Activated CD4-positive, alpha-beta memory T cell treated with anti-CD3 and anti-CD28 coated beads, Interleukin-2, amount 10 ng/mL, durations not matched to agents 7 days and 5 days (primary cell): ENCODE data around the gene YWHAG. TPM values are rescaled to one million over a fixed set of nuclear protein-coding genes. Genes with fewer than 3 reads are reported as not detected.
A peak's percentile ranks its signal among the peaks of the same experiment; 100 is the strongest.
"Not testable (repeated sequence)": the region's sequence is repeated elsewhere in the genome, so short reads cannot be mapped to it uniquely, and the experiment has no call there.

Experiments
- CTCF ChIA-PET: fragments of 350-600 bp; sonication (Branson Sonifier 250); formaldehyde crosslinking; loops from one replicate; lab custom pipeline; 2021; ENCODE audit warnings: antibody characterized with exemption, inconsistent platforms; lab: Charles Lee
- POLR2A ChIA-PET: fragments of 350-600 bp; sonication (Branson Sonifier 250); formaldehyde crosslinking; loops from one replicate; lab custom pipeline; 2021; ENCODE audit warnings: antibody characterized with exemption; lab: Charles Lee
- DNase-seq: peaks from one replicate; pipeline ENCODE4 v3.0.0-alpha.2; 2020
- H3K27ac Mint-ChIP-seq: one replicate; pipeline ENCODE4 v1.8.0; 2021; ENCODE audit warnings: mild to moderate bottlenecking, mixed read lengths
- H3K27me3 Mint-ChIP-seq: one replicate; pipeline ENCODE4 v1.8.0; 2021; ENCODE audit warnings: mixed read lengths
- H3K36me3 Mint-ChIP-seq: one replicate; pipeline ENCODE4 v1.8.0; 2021; ENCODE audit warnings: low read depth, mixed read lengths
- H3K4me1 Mint-ChIP-seq: one replicate; pipeline ENCODE4 v1.8.0; 2021; ENCODE audit warnings: mixed read lengths
- H3K4me3 Mint-ChIP-seq: one replicate; pipeline ENCODE4 v1.8.0; 2021; ENCODE audit warnings: mild to moderate bottlenecking, mixed read lengths
- H3K9me3 Mint-ChIP-seq: one replicate; pipeline ENCODE4 v1.8.0; 2021; ENCODE audit warnings: mixed read lengths
- total RNA-seq, 2 experiments: library from RNA; stranded (reverse); gene quantifications; one replicate each; pipeline ENCODE4 v1.2.3, GENCODE V29; 2021

Gene YWHAG
- 10 to 100 TPM; 83.1 to 84.8 TPM for total RNA-seq

DNA sequence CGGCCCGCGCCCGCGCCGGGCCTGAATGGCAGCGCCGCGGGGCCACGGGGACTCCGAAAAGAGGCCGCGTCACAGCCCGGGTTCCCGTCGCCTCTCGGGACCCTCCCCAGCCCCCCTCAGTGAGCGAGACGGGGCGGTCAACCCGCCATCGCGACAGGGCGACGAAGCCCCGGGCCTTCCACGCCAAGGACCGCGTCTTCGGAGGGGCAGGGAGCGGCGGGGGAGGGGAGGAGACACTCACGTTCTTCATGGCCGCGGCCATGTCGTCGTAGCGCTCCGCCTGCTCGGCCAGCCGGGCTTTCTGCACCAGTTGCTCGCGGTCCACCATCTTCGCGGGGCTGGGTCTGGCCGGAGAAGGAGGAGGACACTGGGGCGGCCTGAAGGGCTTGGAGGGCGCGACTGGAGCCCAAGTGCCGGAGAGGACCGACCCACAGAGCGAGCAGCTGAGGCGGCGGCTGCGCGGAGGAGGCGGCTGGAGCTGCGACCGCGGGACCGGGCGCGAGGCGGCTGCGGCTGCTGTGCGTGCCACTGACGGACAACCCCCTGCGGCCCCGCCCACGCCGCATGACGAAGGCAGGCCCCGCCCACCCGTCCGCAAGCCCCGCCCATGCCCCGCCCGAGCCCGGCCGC, at the start of gene YWHAG:
YWHAG (minus strand) TSS at position 511 of the 630 bp plus-strand sequence; CDS start at position 328, 183 bp downstream.
- ChIA-PET CTCF (interaction anchor here (0.9 to 6.0 kb wide), 3 partner anchors 28 to 307 kb away, joined by 4 to 52 read pairs (median 5); no protein-coding TSS in a partner anchor), POLR2A (interaction anchor here (0.6 to 11.4 kb wide), 14 partner anchors 9 to 479 kb away, joined by 3 to 136 read pairs (median 4); partner anchors contain the start of gene RHBDD2)
- H3K9me3 Mint-ChIP-seq = no peaks in the 10 kb centered on the region
- no peaks in the 10 kb centered on the region for H3K27me3 Mint-ChIP-seq
- H3K36me3 Mint-ChIP-seq = peaks cover 38% of the 10 kb centered on the region
- H3K27ac Mint-ChIP-seq = peak within 1 kb of the TSS; percentile 94
- peaks cover 47% of the 10 kb centered on the region for H3K4me1 Mint-ChIP-seq
- peak; percentile 89 for DNase-seq
- peak within 1 kb of the TSS; percentile 93 for H3K4me3 Mint-ChIP-seq

DNA sequence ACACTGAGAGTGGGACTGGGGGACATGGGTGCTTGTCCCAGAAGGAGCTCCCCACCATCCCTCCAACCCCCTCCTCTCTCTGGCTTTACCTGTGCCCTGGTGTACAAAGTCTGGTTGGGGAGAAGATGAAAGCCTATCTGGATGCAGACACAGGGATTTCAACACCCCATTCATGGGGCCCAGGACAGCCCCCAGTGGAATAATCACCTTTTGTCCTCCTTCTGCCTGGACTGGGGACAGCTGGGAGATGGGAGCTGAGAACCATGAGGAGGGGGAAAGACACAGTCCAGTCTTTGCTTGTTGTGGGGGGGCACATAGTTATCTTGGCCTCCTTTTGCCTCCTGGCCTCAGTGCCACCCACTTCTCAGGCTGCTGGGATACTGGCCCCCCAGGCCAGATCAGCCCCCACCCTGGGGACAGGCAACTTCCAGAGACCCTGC, 49.4 kb upstream of the YWHAG start:
- DNase-seq = no peak
- CTCF ChIA-PET = no interaction called here
- Mint-ChIP-seq H3K36me3 (no peaks in the 10 kb centered on the region), H3K4me1 (peaks cover 5% of the 10 kb centered on the region), H3K4me3 (no peak overlapping the region), H3K27ac (no peak overlapping the region), H3K27me3 (peaks cover 3% of the 10 kb centered on the region), H3K9me3 (no peaks in the 10 kb centered on the region)
- POLR2A ChIA-PET = no interaction called here

DNA sequence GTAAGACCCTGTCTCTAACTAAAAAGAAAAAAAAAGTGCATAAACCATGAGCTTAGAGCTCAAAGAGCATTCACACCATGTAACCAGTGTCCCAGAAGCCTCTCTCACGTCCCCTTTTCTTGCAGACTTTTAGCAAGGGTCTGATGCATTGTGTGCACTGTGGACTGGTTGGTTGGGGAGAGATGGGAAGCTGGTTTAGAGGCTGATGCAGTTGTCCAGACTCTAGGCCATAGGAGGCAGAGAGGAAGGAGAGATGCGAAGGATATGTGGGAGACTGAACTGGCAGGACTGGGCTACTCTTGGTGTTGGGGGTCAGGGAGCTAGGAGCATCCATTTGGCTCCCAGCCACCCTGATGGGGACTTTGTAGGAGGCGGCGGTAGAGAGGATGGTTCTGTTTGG, 48.9 kb upstream of the YWHAG start:
- Mint-ChIP-seq H3K4me1 (peaks cover 5% of the 10 kb centered on the region), H3K36me3 (no peaks in the 10 kb centered on the region), H3K4me3 (no peak overlapping the region), H3K27ac (no peak overlapping the region), H3K9me3 (no peaks in the 10 kb centered on the region), H3K27me3 (peaks cover 3% of the 10 kb centered on the region)
- no peak for DNase-seq
- ChIA-PET CTCF (no interaction called here), POLR2A (interaction anchor here (1.5 kb wide), 1 partner anchor 17 kb away, joined by 3 read pairs; the partner anchor contains the start of gene ZP3)

DNA sequence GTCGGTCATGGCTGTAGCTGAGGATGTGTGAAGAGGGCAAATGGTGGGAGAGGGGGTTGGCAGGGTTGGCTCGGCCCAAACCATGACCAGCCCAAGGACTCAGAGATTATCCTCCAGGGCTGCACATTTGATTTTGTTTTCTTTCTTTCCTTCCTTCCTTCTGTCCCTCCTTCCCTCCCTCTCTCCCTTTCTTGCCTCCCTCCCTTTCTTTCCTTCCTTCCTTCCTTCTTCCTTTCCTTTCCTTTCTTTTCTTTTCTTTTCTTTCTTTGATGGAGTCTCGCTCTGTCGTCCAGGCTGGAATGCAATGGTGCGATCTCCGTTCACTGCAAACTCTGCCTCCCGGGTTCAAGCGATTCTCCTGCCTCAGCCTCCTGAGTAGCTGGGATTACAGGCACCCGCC, 46.9 kb upstream of the YWHAG start:
- DNase-seq = no peak
- CTCF ChIA-PET = interaction anchor here (0.7 kb wide), 1 partner anchor 92 kb away, joined by 7 read pairs; no protein-coding TSS in a partner anchor
- H3K36me3 Mint-ChIP-seq = no peaks in the 10 kb centered on the region

DNA sequence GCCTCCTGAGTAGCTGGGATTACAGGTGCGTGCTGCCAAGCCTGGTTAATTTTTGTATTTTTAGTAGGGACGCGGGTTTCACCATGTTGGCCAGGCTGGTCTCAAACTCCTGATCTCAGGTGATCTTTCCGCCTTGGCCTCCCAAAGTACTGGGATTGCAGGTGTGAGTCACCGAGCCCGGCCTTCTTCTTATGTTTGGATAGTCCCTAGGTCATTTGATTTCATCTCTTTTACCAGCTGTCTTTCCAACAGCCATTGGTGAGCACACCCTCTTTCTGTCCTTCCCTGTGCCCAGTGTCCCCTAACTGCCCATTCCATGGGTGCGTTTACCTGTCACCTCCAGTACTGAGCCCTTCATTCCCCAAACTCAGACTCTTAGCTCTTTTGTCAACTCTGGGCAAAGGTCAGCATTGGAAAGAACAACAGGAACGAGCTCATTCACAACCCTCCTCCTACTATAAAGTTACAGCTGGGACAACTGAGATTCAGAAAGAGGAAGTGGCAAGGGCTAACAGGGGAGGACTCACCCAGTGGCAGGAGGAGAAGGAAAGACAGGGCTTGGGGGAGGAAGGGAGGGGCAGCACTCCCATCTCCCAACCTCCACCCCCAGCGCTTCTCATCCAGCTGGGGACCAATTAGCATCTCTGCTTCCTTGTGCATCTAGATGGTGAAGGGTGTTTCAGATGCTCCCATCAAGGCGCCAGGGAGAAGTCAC, 45.1 kb upstream of the YWHAG start:
- H3K4me3 Mint-ChIP-seq = no peak overlapping the region
- no peak overlapping the region for H3K27ac Mint-ChIP-seq
- POLR2A ChIA-PET = no interaction called here
- peaks cover 5% of the 10 kb centered on the region for H3K4me1 Mint-ChIP-seq
- no peaks in the 10 kb centered on the region for H3K27me3 Mint-ChIP-seq
- no peak for DNase-seq
- H3K36me3 Mint-ChIP-seq = no peaks in the 10 kb centered on the region
- CTCF ChIA-PET = no interaction called here
- H3K9me3 Mint-ChIP-seq = no peaks in the 10 kb centered on the region

More for the DNA sequence above, 46.9 kb upstream of the YWHAG start:
- POLR2A ChIA-PET = no interaction called here
- H3K9me3 Mint-ChIP-seq = no peaks in the 10 kb centered on the region
- H3K27ac Mint-ChIP-seq = no peak overlapping the region
- H3K4me3 Mint-ChIP-seq = no peak overlapping the region
- H3K27me3 Mint-ChIP-seq = no peaks in the 10 kb centered on the region
- peaks cover 5% of the 10 kb centered on the region for H3K4me1 Mint-ChIP-seq

DNA sequence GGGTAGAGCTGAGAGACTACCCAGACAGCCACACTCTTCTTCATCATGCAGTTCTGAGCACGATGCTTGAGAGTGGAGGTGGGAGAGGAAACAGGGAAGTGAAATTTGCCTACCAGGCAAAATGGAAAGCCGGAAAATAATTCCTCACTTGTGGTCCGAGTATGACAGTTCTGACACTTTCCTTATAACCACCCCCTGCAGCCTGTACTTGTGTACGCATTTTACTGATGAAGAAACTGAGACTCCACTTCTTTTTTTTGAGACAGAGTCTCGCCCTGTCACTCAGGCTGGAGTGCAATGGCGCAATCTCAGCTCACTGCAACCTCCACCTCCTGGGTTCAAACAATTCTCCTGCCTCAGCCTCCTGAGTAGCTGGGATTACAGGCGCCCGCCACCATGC, 44.3 kb upstream of the YWHAG start:
- not testable (repeated sequence) for H3K9me3 Mint-ChIP-seq

DNA sequence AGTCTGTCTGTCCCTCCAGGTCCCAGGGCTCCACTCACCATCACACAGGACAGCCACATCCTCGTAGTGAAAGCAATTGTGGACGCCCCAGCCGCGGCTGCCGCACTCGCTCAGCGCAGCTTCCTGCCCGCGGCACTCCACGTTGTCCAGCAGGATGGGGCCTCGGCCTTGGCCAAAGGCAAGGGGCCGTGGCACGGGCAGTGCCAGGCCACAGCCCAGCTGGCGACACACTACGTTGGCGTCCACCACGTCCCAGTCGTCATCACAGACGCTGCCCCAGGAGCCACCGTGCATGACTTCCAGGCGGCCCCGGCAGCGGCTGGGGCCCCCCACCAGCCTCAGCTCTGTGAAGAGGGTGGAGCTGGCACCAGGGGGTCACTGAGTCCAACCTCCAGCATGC, 41.5 kb upstream of the YWHAG start:
- Mint-ChIP-seq H3K27ac (no peak overlapping the region), H3K27me3 (no peaks in the 10 kb centered on the region), H3K4me3 (no peak overlapping the region), H3K9me3 (no peaks in the 10 kb centered on the region), H3K4me1 (peaks cover 20% of the 10 kb centered on the region), H3K36me3 (no peaks in the 10 kb centered on the region)
- ChIA-PET CTCF (no interaction called here), POLR2A (no interaction called here)
- DNase-seq = no peak

More for the DNA sequence above, 44.3 kb upstream of the YWHAG start:
- H3K36me3 Mint-ChIP-seq, H3K4me1 Mint-ChIP-seq, POLR2A ChIA-PET, H3K27me3 Mint-ChIP-seq, CTCF ChIA-PET, H3K4me3 Mint-ChIP-seq, H3K27ac Mint-ChIP-seq, DNase-seq: not testable (repeated sequence)

DNA sequence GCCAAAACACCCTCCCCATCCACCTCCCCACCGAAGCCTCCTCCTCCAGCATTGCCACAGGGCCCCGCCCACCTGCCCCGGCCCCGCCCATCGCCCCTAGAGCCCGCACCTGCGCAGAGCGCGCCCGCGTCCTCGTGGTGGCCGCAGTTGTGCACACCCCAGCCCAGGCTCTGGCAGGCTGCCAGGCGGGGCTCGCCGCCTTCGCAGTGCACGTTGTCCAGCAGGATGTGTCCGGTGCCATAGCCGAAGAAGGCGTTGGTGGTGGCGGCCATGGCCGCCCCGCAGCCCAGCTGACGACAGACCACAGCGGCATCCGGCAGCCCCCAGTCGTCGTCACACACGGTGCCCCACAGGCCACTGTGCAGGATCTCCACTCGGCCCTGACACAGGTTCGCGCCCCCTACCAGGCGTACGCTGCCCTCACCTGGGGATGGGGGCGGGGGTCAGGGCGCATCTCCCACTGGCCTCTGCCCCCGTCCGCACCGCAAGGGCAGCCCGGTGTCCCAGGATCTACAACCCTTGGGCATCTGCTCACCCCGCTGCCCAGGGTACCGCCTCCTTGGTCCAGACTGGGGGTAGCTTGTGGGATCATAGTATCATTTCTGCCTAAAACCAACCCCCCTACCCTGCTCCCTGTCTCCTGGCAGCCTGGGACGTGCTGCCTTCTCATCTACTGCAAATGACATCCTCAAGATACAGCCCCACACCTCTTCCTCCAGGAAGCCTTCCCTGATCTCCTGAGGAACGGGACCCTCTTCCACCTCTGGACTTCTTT, 38.8 kb upstream of the YWHAG start:
- ChIA-PET POLR2A (no interaction called here), CTCF (interaction anchor here (0.9 to 1.1 kb wide), 2 partner anchors 41 to 83 kb away, joined by 3 read pairs; no protein-coding TSS in a partner anchor)
- H3K36me3 Mint-ChIP-seq = no peaks in the 10 kb centered on the region
- no peaks in the 10 kb centered on the region for H3K27me3 Mint-ChIP-seq
- peaks cover 23% of the 10 kb centered on the region for H3K4me1 Mint-ChIP-seq
- H3K4me3 Mint-ChIP-seq = peak overlapping the region; percentile 53
- no peaks in the 10 kb centered on the region for H3K9me3 Mint-ChIP-seq
- peak overlapping the region; percentile 26 for H3K27ac Mint-ChIP-seq
- DNase-seq = peak; percentile 84

DNA sequence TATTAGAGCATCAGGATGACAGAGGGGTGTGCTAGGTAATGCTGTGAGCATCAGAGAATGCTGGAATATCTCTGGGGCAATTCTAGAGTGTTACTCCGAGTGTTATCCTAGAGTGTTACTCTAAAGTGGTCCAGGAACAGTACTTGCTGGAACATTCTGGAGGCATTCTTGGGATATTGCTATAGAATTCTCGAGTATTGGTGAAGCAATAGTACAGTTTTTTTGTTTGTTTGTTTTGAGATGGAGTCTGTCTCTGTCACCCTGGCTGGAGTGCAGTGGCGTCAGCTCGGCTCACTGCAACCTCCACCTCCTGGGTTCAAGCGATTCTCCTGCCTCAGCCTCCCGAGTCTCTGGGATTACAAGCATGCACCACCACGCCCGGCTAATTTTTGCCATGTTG, 38.1 kb upstream of the YWHAG start:
- H3K4me1 Mint-ChIP-seq = peaks cover 28% of the 10 kb centered on the region
- peak overlapping the region; percentile 44 for H3K4me3 Mint-ChIP-seq
- DNase-seq = no peak
- H3K27me3 Mint-ChIP-seq = no peaks in the 10 kb centered on the region
- no peaks in the 10 kb centered on the region for H3K36me3 Mint-ChIP-seq
- peak overlapping the region; percentile 26 for H3K27ac Mint-ChIP-seq
- CTCF ChIA-PET = interaction anchor here (1.1 kb wide), 1 partner anchor 83 kb away, joined by 3 read pairs; no protein-coding TSS in a partner anchor
- H3K9me3 Mint-ChIP-seq = no peaks in the 10 kb centered on the region
- POLR2A ChIA-PET = no interaction called here

DNA sequence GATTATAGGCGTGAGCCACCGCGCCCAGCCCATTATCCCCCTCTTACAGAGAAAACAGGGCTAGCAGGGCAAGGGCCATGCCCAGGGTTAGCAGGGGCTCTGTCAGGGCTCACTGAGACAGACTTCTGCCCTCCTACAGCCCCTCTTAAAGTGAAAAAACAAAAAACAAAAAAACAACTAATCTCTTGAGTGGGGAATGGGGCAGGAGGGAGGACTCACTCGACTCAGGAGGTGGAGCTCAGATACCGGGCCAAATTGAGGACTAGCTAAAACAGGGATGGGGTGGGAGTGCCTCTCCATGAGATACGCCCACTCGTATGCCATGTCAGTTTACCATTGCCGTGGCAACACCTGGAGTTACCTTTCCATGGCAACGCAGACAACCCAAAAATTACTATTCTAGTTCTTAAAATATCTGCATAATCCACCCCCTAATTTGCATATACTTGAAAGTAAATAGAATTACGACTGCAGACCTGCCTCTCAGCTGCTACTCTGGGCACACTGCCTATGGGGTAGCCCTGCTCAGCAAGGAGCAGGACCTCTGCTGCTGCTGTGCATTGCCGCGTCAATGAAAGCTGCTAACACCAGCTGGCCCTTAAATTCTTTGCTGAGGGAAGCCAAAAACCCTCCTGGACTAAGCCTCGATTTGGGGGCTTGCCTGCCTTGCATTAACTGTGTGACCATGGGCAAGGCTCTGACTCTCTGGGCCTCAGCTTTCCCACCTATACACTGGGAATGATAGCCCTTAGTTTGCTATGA, 37.4 kb upstream of the YWHAG start:
- Mint-ChIP-seq H3K36me3 (no peaks in the 10 kb centered on the region), H3K27me3 (no peaks in the 10 kb centered on the region), H3K9me3 (no peaks in the 10 kb centered on the region), H3K4me3 (no peak overlapping the region), H3K27ac (no peak overlapping the region), H3K4me1 (peaks cover 29% of the 10 kb centered on the region)
- ChIA-PET POLR2A (no interaction called here), CTCF (no interaction called here)
- no peak for DNase-seq

DNA sequence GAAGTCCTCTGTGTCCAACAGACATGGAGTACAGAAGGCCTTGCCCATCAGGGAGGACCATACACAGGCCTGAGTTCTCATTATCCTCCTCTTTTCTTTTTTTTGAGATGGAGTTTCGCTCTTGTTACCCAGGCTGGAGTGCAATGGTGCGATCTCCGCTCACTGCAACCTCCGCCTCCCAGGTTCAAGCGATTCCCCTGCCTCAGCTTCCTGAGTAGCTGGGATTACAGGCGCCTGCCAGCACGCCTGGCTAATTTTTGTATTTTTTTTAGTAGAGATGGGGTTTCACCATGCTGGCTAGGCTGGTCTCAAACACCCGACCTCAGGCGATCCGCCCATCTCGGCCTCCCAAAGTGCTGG, 36.8 kb upstream of the YWHAG start:
- H3K9me3 Mint-ChIP-seq, H3K4me3 Mint-ChIP-seq, H3K36me3 Mint-ChIP-seq: not testable (repeated sequence)

DNA sequence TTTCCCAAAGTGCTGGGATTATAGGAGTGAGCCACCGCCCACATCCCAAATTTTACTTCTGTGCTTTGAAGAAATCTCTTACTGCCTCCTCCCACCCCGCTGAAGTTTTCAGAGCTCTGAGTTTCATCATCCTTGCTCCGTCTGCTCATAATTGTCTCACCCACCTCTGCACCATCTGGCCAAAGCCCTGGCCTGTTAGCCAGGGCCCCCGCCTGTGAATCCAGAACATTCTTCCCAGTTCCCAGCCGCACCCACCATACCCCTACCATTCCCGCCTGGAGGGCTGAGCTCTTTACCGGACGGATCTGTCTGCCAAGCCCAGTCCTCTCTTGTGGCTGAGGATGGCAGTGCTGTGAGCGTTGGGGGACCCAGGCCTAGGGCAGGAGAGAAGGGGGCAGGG, 36.2 kb upstream of the YWHAG start:
- Mint-ChIP-seq H3K27ac (no peak overlapping the region), H3K4me1 (peaks cover 29% of the 10 kb centered on the region), H3K9me3 (no peaks in the 10 kb centered on the region), H3K36me3 (no peaks in the 10 kb centered on the region), H3K4me3 (no peak overlapping the region), H3K27me3 (no peaks in the 10 kb centered on the region)
- POLR2A ChIA-PET = interaction anchor here (0.7 to 2.5 kb wide), 5 partner anchors 29 to 76 kb away, joined by 3 to 13 read pairs (median 3); partner anchors contain the start of genes YWHAG and ZP3
- CTCF ChIA-PET = interaction anchor here (2.0 kb wide), 1 partner anchor 35 kb away, joined by 5 read pairs; no protein-coding TSS in a partner anchor
- no peak for DNase-seq

More for the DNA sequence above, 36.8 kb upstream of the YWHAG start:
- POLR2A ChIA-PET, CTCF ChIA-PET, DNase-seq, H3K27me3 Mint-ChIP-seq, H3K27ac Mint-ChIP-seq: not testable (repeated sequence)
- peaks cover 29% of the 10 kb centered on the region for H3K4me1 Mint-ChIP-seq
